Measurements from ENCODE around the gene RAB31.

Gene RAB31

GRCh38 chr18:9749611-9750010 lies 41.5 kb downstream of the RAB31 start:
- Histone ChIP-seq H3F3A (ENCODE audit: insufficient read depth, low read length) (no peaks in the 10 kb centered on the region), H3K9me3 (ENCODE audit: low read length) (no peaks in the 10 kb centered on the region), H4K20me1 (ENCODE audit: insufficient read depth, low read length) (no peaks in the 10 kb centered on the region), H3K9ac (ENCODE audit: low read length) (no peak overlapping the region), H3K27ac (ENCODE audit: low read depth, low read length, poor library complexity, severe bottlenecking) (no peak overlapping the region), H3K27me3 (ENCODE audit: insufficient read depth, low read length) (no peaks in the 10 kb centered on the region; the same call in 1 of the 2 replicates), H3K79me2 (ENCODE audit: insufficient read depth, low read length) (no peaks in the 10 kb centered on the region), H3K4me3 (ENCODE audit: low read depth, low read length, poor library complexity, severe bottlenecking) (no peak overlapping the region), H2AFZ (ENCODE audit: low read length) (no peak overlapping the region), H3K36me3 (ENCODE audit: insufficient read depth, low read length) (no peaks in the 10 kb centered on the region), H3K9me2 (ENCODE audit: low read depth, low read length) (no peaks in the 10 kb centered on the region), H3K4me1 (ENCODE audit: insufficient read depth, low read length, severe bottlenecking) (no peaks in the 10 kb centered on the region), H3K4me2 (ENCODE audit: low read length) (no peak overlapping the region)
- TF ChIP-seq EZH2 (IDR thresholded peaks at IDR 0.05; ENCODE audit: borderline replicate concordance, low read length) (no peak), CTCF (IDR thresholded peaks at IDR 0.05; ENCODE audit: low read length) (no peak)

- H3K4me1 ChIP-seq (ENCODE audit: insufficient read depth, low read length, severe bottlenecking) = no peaks in the 10 kb centered on the region
- H3K27me3 ChIP-seq (ENCODE audit: insufficient read depth, low read length) = no peaks in the 10 kb centered on the region; the same call in 1 of the 2 replicates
- no peaks in the 10 kb centered on the region for H3K9me3 ChIP-seq (ENCODE audit: low read length)
- H2AFZ ChIP-seq (ENCODE audit: low read length) = no peak overlapping the region
- H3F3A ChIP-seq (ENCODE audit: insufficient read depth, low read length) = no peaks in the 10 kb centered on the region
- H3K9ac ChIP-seq (ENCODE audit: low read length) = no peak overlapping the region
- no peaks in the 10 kb centered on the region for H3K79me2 ChIP-seq (ENCODE audit: insufficient read depth, low read length)
- no peaks in the 10 kb centered on the region for H3K36me3 ChIP-seq (ENCODE audit: insufficient read depth, low read length)
- H3K9me2 ChIP-seq (ENCODE audit: low read depth, low read length) = no peaks in the 10 kb centered on the region
- TF ChIP-seq EZH2 (IDR thresholded peaks at IDR 0.05; ENCODE audit: borderline replicate concordance, low read length) (no peak), CTCF (IDR thresholded peaks at IDR 0.05; ENCODE audit: low read length) (no peak)
- no peak overlapping the region for H3K4me3 ChIP-seq (ENCODE audit: low read depth, low read length, poor library complexity, severe bottlenecking)
- H4K20me1 ChIP-seq (ENCODE audit: insufficient read depth, low read length) = no peaks in the 10 kb centered on the region
- H3K27ac ChIP-seq (ENCODE audit: low read depth, low read length, poor library complexity, severe bottlenecking) = no peak overlapping the region
- no peak overlapping the region for H3K4me2 ChIP-seq (ENCODE audit: low read length)
Observed at GRCh38 chr18:9750112-9750511, 42.0 kb downstream of the RAB31 start.

- Histone ChIP-seq H3K27ac (ENCODE audit: low read depth, low read length, poor library complexity, severe bottlenecking) (no peak overlapping the region), H3K4me3 (ENCODE audit: low read depth, low read length, poor library complexity, severe bottlenecking) (no peak overlapping the region), H3K27me3 (ENCODE audit: insufficient read depth, low read length) (no peaks in the 10 kb centered on the region; the same call in 1 of the 2 replicates), H3K4me2 (ENCODE audit: low read length) (no peak overlapping the region), H4K20me1 (ENCODE audit: insufficient read depth, low read length) (no peaks in the 10 kb centered on the region), H3K79me2 (ENCODE audit: insufficient read depth, low read length) (no peaks in the 10 kb centered on the region), H3K36me3 (ENCODE audit: insufficient read depth, low read length) (no peaks in the 10 kb centered on the region), H3K4me1 (ENCODE audit: insufficient read depth, low read length, severe bottlenecking) (no peaks in the 10 kb centered on the region), H3F3A (ENCODE audit: insufficient read depth, low read length) (no peaks in the 10 kb centered on the region), H3K9ac (ENCODE audit: low read length) (no peak overlapping the region), H3K9me3 (ENCODE audit: low read length) (no peaks in the 10 kb centered on the region), H2AFZ (ENCODE audit: low read length) (no peak overlapping the region), H3K9me2 (ENCODE audit: low read depth, low read length) (no peaks in the 10 kb centered on the region)
- no peak for TF ChIP-seq CTCF (IDR thresholded peaks at IDR 0.05; ENCODE audit: low read length)
- TF ChIP-seq EZH2 (IDR thresholded peaks at IDR 0.05; ENCODE audit: borderline replicate concordance, low read length) = no peak
Observed at GRCh38 chr18:9750606-9751304, 42.7 kb downstream of the RAB31 start.
